BE2C (cell line): ENCODE results near the gene NFATC2.

Source experiments
- DNase-seq: peaks from one replicate; pipeline ENCODE4 v3.0.0-alpha.2; 2020
- H3K27me3 ChIP-seq: fragments of 250-450 bp; sonication (Bioruptor Pico); 2 replicates; pipeline ENCODE4 v1.5.1; 2020; ENCODE audit warnings: mild to moderate bottlenecking
- H3K36me3 ChIP-seq: fragments of 250-450 bp; sonication (Bioruptor Pico); 2 replicates; pipeline ENCODE4 v1.5.1; 2020; ENCODE audit warnings: mild to moderate bottlenecking
- H3K4me1 ChIP-seq: fragments of 250-450 bp; sonication (Bioruptor Pico); 2 replicates; pipeline ENCODE4 v1.5.1; 2020
- H3K4me3 ChIP-seq: 2 replicates; pipeline ENCODE4 v1.5.1; 2011; ENCODE audit warnings: low read depth, low read length
- H3K9me3 ChIP-seq: fragments of 250-450 bp; sonication (Bioruptor Pico); 2 replicates; pipeline ENCODE4 v1.5.1; 2020
- TF ChIP-seq, protein P1 (sequence below): IDR thresholded peaks from 2 replicates; pipeline ENCODE4 v1.5.1; 2012; ENCODE audit warnings: mild to moderate bottlenecking, low read depth, low read length

Gene NFATC2

DNA sequence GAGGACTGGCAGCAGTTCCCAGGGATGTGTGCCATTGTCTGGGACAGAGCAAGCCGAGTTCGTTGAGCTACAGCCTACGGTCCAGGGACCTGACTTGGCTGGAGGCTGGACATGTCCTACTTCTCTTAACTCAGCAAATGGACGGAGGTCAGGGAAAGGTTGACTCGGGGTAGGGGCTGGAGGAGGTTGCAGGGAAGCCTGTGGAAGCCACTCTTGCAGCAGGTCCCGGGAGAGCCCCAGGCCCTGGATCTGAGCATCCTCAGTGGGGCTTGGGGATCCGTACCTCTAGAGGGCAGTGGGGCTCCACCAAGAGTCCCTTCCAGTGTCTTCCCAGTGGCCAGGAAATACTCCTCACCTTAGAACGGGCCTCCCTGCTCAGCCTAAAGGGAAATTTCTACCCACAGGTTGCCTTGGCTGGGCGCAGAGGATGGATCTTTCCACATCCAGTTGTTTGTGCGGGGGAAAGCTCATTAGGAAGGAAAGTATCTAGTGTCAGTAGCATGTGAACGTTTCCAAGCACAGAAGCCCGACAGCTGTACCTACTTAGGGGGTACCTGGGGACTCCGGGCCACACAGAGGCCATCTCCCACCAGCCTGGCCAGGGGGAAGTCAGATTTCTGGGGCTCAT is 170.2 kb downstream of the NFATC2 start:
- Histone ChIP-seq H3K9me3 (no peaks in the 10 kb centered on the region), H3K27me3 (no peaks in the 10 kb centered on the region; the same call in 1 of the 2 replicates), H3K4me3 (no peak overlapping the region), H3K36me3 (no peaks in the 10 kb centered on the region), H3K4me1 (peaks cover 4% of the 10 kb centered on the region; the same call in 1 of the 2 replicates)
- TF ChIP-seq, protein P1, sequence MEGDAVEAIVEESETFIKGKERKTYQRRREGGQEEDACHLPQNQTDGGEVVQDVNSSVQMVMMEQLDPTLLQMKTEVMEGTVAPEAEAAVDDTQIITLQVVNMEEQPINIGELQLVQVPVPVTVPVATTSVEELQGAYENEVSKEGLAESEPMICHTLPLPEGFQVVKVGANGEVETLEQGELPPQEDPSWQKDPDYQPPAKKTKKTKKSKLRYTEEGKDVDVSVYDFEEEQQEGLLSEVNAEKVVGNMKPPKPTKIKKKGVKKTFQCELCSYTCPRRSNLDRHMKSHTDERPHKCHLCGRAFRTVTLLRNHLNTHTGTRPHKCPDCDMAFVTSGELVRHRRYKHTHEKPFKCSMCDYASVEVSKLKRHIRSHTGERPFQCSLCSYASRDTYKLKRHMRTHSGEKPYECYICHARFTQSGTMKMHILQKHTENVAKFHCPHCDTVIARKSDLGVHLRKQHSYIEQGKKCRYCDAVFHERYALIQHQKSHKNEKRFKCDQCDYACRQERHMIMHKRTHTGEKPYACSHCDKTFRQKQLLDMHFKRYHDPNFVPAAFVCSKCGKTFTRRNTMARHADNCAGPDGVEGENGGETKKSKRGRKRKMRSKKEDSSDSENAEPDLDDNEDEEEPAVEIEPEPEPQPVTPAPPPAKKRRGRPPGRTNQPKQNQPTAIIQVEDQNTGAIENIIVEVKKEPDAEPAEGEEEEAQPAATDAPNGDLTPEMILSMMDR: peak; percentile 82
- DNase-seq: peak; percentile 66

DNA sequence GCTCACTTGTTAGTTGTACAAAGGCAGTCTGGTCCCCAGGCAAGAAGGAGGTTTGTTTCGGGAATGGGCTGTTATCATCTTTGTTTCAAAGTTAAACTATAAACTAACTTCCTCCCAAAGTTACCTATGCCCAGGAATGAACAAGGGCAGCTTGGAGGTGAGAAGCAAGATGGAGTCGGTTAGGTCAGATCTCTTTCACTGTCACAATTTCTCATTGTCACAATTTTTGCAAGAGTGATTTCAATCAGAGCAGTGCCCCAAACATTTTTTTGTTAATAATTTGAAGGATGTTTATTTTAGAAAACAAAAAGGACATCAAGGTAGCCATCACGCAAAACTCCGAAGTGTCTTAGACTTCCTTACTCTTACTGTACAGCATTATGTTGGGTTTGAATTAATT is 170.8 kb downstream of the NFATC2 start:
- no peak for DNase-seq
- no peaks in the 10 kb centered on the region; the same call in 1 of the 2 replicates for H3K27me3 ChIP-seq
- TF ChIP-seq, protein P1: no peak
- H3K4me3 ChIP-seq: no peak overlapping the region
- no peaks in the 10 kb centered on the region for H3K36me3 ChIP-seq
- no peaks in the 10 kb centered on the region for H3K9me3 ChIP-seq
- H3K4me1 ChIP-seq: peaks cover 4% of the 10 kb centered on the region; the same call in 1 of the 2 replicates

DNA sequence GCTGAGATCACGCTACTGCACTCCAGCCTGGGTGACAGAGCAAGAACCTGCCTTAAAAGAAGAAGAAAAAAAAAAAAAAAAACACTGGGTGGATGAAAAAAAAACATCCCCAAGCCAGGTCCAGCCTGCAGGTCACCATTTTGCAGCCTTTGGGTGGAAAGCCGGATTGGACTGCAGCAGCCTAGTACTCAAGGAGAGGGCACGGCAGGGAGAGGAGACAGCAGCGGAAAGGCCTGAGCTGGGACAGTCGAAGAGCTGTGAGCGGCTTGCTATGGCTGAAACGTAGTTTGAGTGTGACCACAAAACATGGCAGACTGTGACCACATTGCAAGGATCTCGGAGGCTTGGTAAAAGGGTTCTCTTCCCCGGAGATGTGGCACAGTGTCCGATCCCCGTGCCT is 173.0 kb downstream of the NFATC2 start:
- no peak overlapping the region for H3K4me3 ChIP-seq
- TF ChIP-seq, protein P1: no peak
- DNase-seq: no peak
- H3K9me3 ChIP-seq: no peaks in the 10 kb centered on the region
- H3K4me1 ChIP-seq: peaks cover 4% of the 10 kb centered on the region; the same call in 1 of the 2 replicates
- no peaks in the 10 kb centered on the region; the same call in none of the 2 replicates for H3K27me3 ChIP-seq
- no peaks in the 10 kb centered on the region for H3K36me3 ChIP-seq

- Histone ChIP-seq H3K9me3 (no peaks in the 10 kb centered on the region), H3K27me3 (no peaks in the 10 kb centered on the region; the same call in none of the 2 replicates), H3K4me1 (peaks cover 1% of the 10 kb centered on the region; the same call in 1 of the 2 replicates), H3K4me3 (no peak overlapping the region), H3K36me3 (no peaks in the 10 kb centered on the region)
- DNase-seq: no peak
- TF ChIP-seq, protein P1: no peak
Observed at GRCh38 chr20:51368461-51369211, 173.9 kb downstream of the NFATC2 start.

GRCh38 chr20:51366155-51366886 is 176.2 kb downstream of the NFATC2 start:
- no peak overlapping the region for H3K4me3 ChIP-seq
- no peak for DNase-seq
- TF ChIP-seq, protein P1: no peak
- H3K27me3 ChIP-seq: no peaks in the 10 kb centered on the region; the same call in none of the 2 replicates
- no peaks in the 10 kb centered on the region for H3K36me3 ChIP-seq
- no peaks in the 10 kb centered on the region; the same call in 1 of the 2 replicates for H3K9me3 ChIP-seq
- no peaks in the 10 kb centered on the region for H3K4me1 ChIP-seq
